Putamen (tissue), 1 donor: Measurements from ENCODE around the gene DPEP2NB.
A peak's percentile ranks its signal among the peaks of the same experiment; 100 is the strongest.
"Not testable (repeated sequence)": the region's sequence is repeated elsewhere in the genome, so short reads cannot be mapped to it uniquely, and the experiment has no call there.

ENCODE experiments used
- DNase-seq: peaks from one replicate; pipeline ENCODE4 v3.0.0-alpha.2; 2016; ENCODE audit warnings: low spot score

The DPEP2NB gene

GRCh38 chr16:68015681-68016080 lies at the start of gene DPEP2NB:
Gene DPEP2NB, minus strand, starts transcription at chr16:68015911. Its CDS starts 141 bp downstream, at chr16:68015770.
- no peak for DNase-seq

GRCh38 chr16:68064791-68065365 lies 49.2 kb upstream of the DPEP2NB start:
- peak; percentile 42 for DNase-seq

GRCh38 chr16:68062910-68063393 lies 47.2 kb upstream of the DPEP2NB start:
- no peak for DNase-seq

GRCh38 chr16:68061396-68061795 lies 45.7 kb upstream of the DPEP2NB start:
- no peak for DNase-seq

- no peak for DNase-seq
These were observed 44.1 kb upstream of the DPEP2NB start for GRCh38 chr16:68059804-68060203.

GRCh38 chr16:68055395-68055794 lies 39.7 kb upstream of the DPEP2NB start:
- no peak for DNase-seq

- no peak for DNase-seq
These were observed 33.7 kb upstream of the DPEP2NB start for GRCh38 chr16:68049449-68049848.

- no peak for DNase-seq
These were observed 32.3 kb upstream of the DPEP2NB start for GRCh38 chr16:68047987-68048386.

- DNase-seq, result no peak
These were observed 30.4 kb upstream of the DPEP2NB start for GRCh38 chr16:68046106-68046505.

GRCh38 chr16:68041783-68042182 lies 26.1 kb upstream of the DPEP2NB start:
- no peak for DNase-seq

- peak; percentile 50 for DNase-seq
These were observed 25.0 kb upstream of the DPEP2NB start for GRCh38 chr16:68040506-68041288.

GRCh38 chr16:68037841-68038597 lies 22.3 kb upstream of the DPEP2NB start:
- DNase-seq, result no peak

- DNase-seq, result no peak
These were observed 19.5 kb upstream of the DPEP2NB start for GRCh38 chr16:68035227-68035626.

- no peak for DNase-seq
These were observed 17.4 kb upstream of the DPEP2NB start for GRCh38 chr16:68033101-68033500.

GRCh38 chr16:68031951-68032350 lies 16.2 kb upstream of the DPEP2NB start:
- DNase-seq, result no peak

GRCh38 chr16:68030108-68030507 lies 14.4 kb upstream of the DPEP2NB start:
- not testable (repeated sequence) for DNase-seq

- no peak for DNase-seq
These were observed 13.3 kb upstream of the DPEP2NB start for GRCh38 chr16:68028996-68029395.

- peak; percentile 90 for DNase-seq
These were observed 7.2 kb upstream of the DPEP2NB start, which contains the start of the genes DDX28 and DUS2 for GRCh38 chr16:68022728-68023537. Gene DDX28, minus strand, starts transcription at chr16:68023232. Its CDS starts 30 bp downstream, at chr16:68023202. Gene DUS2, plus strand, starts transcription at chr16:68023284. Its CDS starts 14,740 bp downstream, at chr16:68038024.

- DNase-seq, result no peak
These were observed 6.6 kb upstream of the DPEP2NB start for GRCh38 chr16:68022278-68022727.

GRCh38 chr16:68021490-68021889 lies 5.8 kb upstream of the DPEP2NB start:
- DNase-seq, result no peak

- DNase-seq, result no peak
These were observed 3.5 kb upstream of the DPEP2NB start for GRCh38 chr16:68019167-68019680.
